NOMO-1 treated with dmso at 0.1 percent for 144 hours (cell line): Measurements from ENCODE around the gene CD8A.

Source experiments
- DNase-seq: peaks from one replicate; lab custom pipeline; 2025; ENCODE audit not compliant: unreplicated experiment; lab: John Stamatoyannopoulos, UW

The CD8A gene

DNA sequence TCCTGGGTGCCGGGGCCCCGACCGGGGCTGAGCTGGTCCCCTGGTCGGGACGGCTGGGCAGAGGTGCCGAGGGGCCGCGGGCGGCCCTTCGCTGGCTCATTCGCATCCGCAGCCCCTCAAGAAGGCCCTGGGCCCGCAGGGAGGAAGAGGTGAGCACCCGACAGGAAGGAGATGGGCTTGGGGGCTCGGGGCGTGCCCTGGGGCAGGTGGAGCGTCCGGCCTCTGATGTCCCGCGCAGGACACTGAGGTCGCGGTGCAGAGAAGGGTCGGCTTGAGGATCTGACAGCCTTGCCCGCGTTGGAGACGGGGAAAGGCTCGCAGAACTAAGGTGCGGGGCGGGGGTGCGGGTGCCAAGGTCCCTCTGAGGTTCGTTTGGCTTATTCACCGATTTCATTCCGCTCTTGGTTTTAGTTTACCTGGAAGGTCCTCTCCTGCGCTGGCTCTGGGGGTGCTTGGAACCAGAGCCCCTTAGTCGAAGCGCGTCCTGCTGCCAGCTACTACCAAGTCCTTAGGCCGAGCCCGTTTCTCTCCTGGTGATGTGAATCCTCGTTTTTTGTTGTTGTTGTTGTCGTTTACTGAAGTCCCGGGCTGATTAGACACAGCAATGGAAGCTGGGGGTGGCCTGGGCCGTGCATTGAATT lies 18.9 kb upstream of the CD8A start:
- DNase-seq: no peak

GRCh38 chr2:86808315-86809161 lies 17.8 kb upstream of the CD8A start:
- DNase-seq: peak; percentile 85

- DNase-seq: no peak
Observed at GRCh38 chr2:86807468-86808275, 17.0 kb upstream of the CD8A start.

DNA sequence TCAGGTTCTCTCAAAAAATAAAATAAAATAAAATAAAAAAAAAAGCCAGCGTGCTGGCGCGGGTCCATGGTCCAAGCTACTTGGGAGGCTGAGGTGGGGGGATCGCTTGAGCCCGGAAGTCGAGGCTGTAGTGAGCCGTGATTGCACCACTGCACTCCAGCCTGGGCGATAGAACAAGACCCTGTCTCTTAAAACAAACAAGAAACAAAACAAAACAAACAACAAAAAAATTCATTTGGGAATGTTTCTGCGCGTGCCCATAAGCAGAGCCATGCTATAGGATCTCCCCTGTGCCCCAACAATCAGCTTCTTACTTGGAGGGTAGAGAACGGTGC lies 16.4 kb upstream of the CD8A start:
- no peak for DNase-seq

- no peak for DNase-seq
Observed at GRCh38 chr2:86806059-86806857, 15.5 kb upstream of the CD8A start.

GRCh38 chr2:86800856-86801567 lies 10.3 kb upstream of the CD8A start:
- no peak for DNase-seq

DNA sequence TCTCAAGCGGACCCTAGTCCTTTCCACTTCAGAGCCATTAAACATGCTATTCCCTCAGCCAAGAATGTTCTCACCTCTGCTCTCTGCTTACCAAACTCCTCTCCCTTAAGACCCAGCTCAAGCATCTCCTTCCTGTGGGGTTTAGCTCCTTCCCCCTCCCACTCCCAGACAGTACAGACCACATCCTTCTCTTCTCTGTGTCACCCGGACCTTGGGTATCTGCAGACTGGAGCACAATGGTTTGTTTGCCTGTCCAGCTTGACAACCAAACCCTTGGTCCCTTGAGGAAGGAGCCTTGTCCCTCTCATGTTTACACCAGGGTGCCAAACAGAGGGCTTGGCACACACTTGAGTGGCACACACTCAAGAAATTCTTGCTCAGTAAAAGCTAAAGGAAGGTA lies 4.1 kb upstream of the CD8A start:
- DNase-seq: no peak

DNA sequence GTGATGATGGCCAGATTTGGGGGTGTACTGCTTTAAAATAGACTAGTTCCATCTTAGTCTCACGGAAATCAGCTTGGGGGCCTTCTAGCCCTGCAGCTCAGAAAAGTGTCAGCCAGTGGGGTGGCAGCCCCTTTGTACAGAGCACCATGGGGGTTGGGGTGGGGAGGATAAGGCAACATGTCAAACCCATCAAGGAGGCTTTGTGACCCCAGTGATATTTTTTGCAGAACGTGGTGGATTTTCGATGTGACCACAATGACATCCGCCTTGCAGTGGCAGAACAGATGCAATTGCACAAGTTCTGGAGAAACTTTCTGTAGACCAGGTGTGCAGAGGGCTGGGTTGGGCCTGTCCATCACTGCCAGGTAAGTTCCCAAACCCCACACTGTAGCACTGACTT lies 3.0 kb upstream of the CD8A start:
- no peak for DNase-seq

- DNase-seq: no peak
Observed at GRCh38 chr2:86791573-86791972, 860 bp upstream of the CD8A start.

- no peak for DNase-seq
Observed at GRCh38 chr2:86790134-86790675, 508 bp downstream of the CD8A start.

DNA sequence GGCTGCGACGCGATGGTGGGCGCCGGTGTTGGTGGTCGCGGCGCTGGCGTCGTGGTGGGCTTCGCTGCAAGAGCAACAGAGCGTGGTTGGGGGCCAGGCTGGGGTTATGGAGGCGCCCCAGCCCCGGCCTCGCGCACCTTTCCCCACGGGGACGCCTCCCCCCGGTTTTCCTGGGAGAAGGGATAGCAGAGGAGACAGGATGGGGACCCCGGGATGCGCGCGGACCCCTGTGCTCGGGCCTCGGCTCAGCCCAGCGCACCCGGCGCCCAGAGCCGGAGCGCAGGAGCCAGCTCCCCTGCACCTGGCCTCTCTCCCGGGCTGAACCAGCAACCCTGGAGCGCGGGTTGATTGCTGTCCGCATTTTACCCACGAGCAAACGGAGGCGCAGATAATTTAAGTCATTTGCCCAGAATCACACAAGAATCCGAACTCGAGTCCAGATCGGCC lies 1.0 kb downstream of the CD8A start:
- DNase-seq: no peak

- no peak for DNase-seq
Observed at GRCh38 chr2:86788881-86789686, 1.6 kb downstream of the CD8A start.

GRCh38 chr2:86788165-86788564 lies 2.5 kb downstream of the CD8A start:
- no peak for DNase-seq

- no peak for DNase-seq
Observed at GRCh38 chr2:86787736-86788135, 3.0 kb downstream of the CD8A start.

GRCh38 chr2:86786001-86786536 lies 4.6 kb downstream of the CD8A start:
- no peak for DNase-seq

DNA sequence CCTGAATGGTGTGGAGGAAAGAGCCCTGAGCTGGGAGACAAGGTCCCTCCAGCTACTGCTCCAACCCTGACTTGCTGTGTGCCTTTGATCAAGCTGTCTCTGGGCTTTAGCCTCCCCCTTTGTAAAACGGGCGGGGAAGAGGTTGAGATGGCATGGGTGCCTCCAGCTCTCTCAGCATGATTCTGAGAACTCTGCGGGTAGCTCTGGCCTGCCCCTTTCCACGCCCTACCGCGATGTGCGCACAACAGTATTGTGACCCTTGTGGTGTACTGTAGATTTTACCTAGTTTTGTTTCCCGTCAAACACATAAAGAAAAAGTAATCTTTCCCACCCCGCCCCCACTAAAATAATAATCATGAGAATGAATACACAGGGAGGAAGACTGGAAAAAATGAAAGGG lies 5.3 kb downstream of the CD8A start:
- no peak for DNase-seq

- DNase-seq: peak; percentile 10
Observed at GRCh38 chr2:86783615-86784339, 6.9 kb downstream of the CD8A start.

- DNase-seq: no peak
Observed at GRCh38 chr2:86782748-86783147, 8.0 kb downstream of the CD8A start.
